ENCODE measurements around the gene SPATA31C1.
"Not testable (repeated sequence)": the region's sequence is repeated elsewhere in the genome, so short reads cannot be mapped to it uniquely, and the experiment has no call there.

SPATA31C1 gene

GRCh38 chr9:87887661-87888480, 29.9 kb upstream of the SPATA31C1 start:
- no peak for DNase-seq

- DNase-seq, result no peak
These were observed 29.3 kb upstream of the SPATA31C1 start for GRCh38 chr9:87888501-87888900.

GRCh38 chr9:87889065-87889881, 28.5 kb upstream of the SPATA31C1 start:
- no peak for DNase-seq

GRCh38 chr9:87889882-87890252, 27.9 kb upstream of the SPATA31C1 start:
- no peak for DNase-seq

GRCh38 chr9:87890837-87891236, 26.9 kb upstream of the SPATA31C1 start:
- DNase-seq, result no peak

- DNase-seq, result no peak
These were observed 26.0 kb upstream of the SPATA31C1 start for GRCh38 chr9:87891754-87892153.

- DNase-seq, result no peak
These were observed 24.8 kb upstream of the SPATA31C1 start for GRCh38 chr9:87892956-87893355.

GRCh38 chr9:87894998-87895625, 22.6 kb upstream of the SPATA31C1 start:
- no peak for DNase-seq

DNA sequence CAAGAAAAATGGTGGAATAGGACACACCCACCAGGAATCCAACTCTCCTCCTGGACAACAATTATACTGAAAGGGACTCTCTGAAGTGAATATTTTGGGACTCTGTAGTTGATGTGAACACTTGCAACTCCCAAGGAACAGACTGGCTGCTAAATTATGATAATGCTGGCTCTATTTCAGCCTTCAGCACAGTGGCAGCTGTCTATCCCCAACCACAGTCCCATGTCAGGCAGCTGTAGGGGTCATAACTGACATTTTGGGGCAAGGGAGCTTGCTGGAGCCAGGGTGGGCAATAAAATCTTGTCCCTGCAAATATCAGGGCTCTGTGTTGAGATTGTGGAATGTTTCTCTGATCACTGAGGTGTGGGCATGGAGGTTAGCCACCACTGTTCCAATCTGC, 20.9 kb upstream of the SPATA31C1 start:
- DNase-seq, result no peak

- no peak for DNase-seq
These were observed 19.6 kb upstream of the SPATA31C1 start for GRCh38 chr9:87898151-87898550.

DNA sequence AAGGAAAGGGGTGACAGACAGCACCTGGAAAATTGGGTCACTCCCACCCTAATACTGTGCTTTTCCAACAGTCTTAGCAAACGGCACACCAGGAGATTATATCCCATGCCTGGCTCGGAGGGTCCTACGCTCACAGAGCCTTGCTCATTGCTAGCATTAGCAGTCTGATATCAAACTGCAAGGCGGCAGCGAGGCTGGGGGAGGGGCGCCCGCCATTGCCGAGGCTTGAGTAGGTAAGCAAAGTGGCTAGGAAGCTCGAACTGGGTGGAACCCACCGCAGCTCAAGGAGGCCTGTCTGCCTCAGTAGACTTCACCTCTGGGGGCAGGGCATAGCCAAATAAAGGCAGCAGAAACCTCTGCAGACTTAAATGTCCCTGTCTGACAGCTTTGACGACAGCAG, 15.4 kb upstream of the SPATA31C1 start:
- not testable (repeated sequence) for DNase-seq

- no peak for DNase-seq
These were observed 8.3 kb upstream of the SPATA31C1 start for GRCh38 chr9:87909310-87910041.

DNA sequence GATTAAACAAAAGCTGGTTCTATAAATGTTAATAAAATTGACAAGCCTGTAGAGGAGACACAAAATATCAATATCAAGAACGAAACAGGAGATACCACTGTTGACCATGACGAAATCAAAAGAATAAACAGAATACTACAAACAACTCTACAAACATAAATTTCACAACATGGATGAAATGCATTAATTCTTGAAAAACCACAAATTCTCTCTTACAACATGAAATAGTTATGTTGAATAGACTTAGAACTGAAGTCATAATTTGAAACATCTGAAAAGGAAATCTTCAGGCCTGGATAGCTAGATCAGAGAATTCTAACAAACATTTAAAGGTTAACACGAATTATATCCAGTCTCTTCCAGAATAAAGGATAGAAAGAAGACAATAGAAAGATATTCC, 6.9 kb upstream of the SPATA31C1 start:
- no peak for DNase-seq

DNA sequence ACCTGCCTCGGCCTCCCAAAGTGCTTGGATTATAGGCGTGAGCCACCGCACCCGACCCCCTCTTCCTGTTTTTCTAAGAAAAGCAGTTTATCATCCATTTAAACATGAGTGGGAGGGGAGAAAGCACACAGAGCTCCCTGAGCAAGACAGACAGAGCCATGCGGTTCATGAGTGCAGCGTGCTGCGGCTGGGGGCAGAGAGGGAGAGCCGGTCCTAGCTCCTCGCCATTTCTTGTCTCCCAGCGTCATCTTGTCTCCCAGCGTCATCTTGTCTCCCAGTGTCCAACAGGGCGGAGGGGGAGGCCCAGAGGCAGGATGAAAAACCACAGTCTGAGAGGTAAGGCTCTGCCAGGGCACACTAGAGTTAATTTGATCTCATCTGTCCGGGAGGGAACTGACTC, 1.3 kb downstream of the SPATA31C1 start:
- not testable (repeated sequence) for DNase-seq

- DNase-seq, result not testable (repeated sequence)
These were observed 3.8 kb downstream of the SPATA31C1 start for GRCh38 chr9:87921561-87921960.

DNA sequence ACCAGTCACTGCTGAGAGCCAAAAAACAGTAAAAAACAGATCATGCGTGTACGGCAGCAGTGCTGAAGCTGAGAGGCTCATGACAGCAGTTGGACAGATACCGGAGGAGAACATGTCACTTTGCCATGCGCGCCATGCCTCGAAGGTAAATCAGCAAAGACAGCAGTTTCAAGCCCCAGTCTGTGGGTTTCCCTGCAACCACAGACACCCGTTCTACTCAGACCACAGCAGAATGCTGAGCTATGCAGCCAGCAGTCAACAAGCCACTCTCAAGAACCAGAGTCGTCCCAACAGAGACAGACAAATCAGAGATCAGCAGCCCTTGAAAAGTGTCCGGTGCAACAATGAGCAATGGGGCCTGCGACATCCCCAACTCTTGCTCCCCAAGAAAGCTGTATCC, 5.2 kb downstream of the SPATA31C1 start:
- peak; percentile 31 for DNase-seq

GRCh38 chr9:87924851-87925250, 7.1 kb downstream of the SPATA31C1 start:
- DNase-seq, result not testable (repeated sequence)

- DNase-seq, result not testable (repeated sequence)
These were observed 11.4 kb downstream of the SPATA31C1 start for GRCh38 chr9:87929152-87929551.

GRCh38 chr9:87934444-87934843, 16.7 kb downstream of the SPATA31C1 start:
- not testable (repeated sequence) for DNase-seq

DNA sequence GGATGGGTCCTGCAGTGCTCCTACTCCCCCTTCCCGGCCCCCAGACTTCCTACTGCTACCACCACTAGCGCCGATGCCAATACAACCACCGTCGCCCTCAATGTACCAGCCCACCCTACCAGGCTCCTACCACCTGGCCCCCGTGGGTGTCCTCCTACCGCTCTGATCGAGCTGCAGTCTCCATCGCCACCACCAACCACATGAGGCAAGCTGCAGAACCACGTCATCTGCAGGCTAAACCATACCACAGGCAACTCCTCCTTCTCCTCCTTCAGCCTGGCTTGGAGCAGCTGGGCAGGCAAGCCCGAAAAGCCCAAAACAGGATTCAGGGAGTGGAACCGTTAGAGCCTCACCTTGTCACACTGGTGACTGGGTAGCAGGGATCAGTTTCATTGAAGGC, 19.6 kb downstream of the SPATA31C1 start:
- DNase-seq, result not testable (repeated sequence)

GRCh38 chr9:87937918-87938317, 20.2 kb downstream of the SPATA31C1 start:
- DNase-seq, result not testable (repeated sequence)

- DNase-seq, result not testable (repeated sequence)
These were observed 20.6 kb downstream of the SPATA31C1 start for GRCh38 chr9:87938336-87938735.

GRCh38 chr9:87939096-87939495, 21.3 kb downstream of the SPATA31C1 start:
- DNase-seq, result not testable (repeated sequence)

Measured in activated CD4-positive, alpha-beta T cell treated with anti-CD3 and anti-CD28 coated beads for 48 hours (primary cell).